ENCODE data around the gene C6orf132.

The C6orf132 gene

GRCh38 chr6:42138190-42138589, 4.2 kb downstream of the C6orf132 start:
- Histone ChIP-seq H3K4me3 (ENCODE audit: low read length) (no peak overlapping the region), H3K36me3 (ENCODE audit: insufficient read depth, low read length) (no peaks in the 10 kb centered on the region), H3K27me3 (ENCODE audit: insufficient read depth, low read length) (peaks cover 28% of the 10 kb centered on the region), H3K9me3 (ENCODE audit: low read length) (no peaks in the 10 kb centered on the region), H3K4me1 (ENCODE audit: insufficient read depth, low read length) (peaks cover 23% of the 10 kb centered on the region), H2AFZ (ENCODE audit: low read depth, low read length) (no peak overlapping the region)

- peaks cover 20% of the 10 kb centered on the region for H3K27me3 ChIP-seq (ENCODE audit: insufficient read depth, low read length)
- peak overlapping the region; percentile 35 for H3K4me3 ChIP-seq (ENCODE audit: low read length)
- H2AFZ ChIP-seq (ENCODE audit: low read depth, low read length): peak overlapping the region; percentile 88
- no peaks in the 10 kb centered on the region for H3K9me3 ChIP-seq (ENCODE audit: low read length)
- H3K36me3 ChIP-seq (ENCODE audit: insufficient read depth, low read length): no peaks in the 10 kb centered on the region
- H3K4me1 ChIP-seq (ENCODE audit: insufficient read depth, low read length): peaks cover 23% of the 10 kb centered on the region
Observed at GRCh38 chr6:42137194-42137753, 5.1 kb downstream of the C6orf132 start.

GRCh38 chr6:42136508-42137193, 5.8 kb downstream of the C6orf132 start:
- Histone ChIP-seq H3K27me3 (ENCODE audit: insufficient read depth, low read length) (peaks cover 15% of the 10 kb centered on the region), H3K36me3 (ENCODE audit: insufficient read depth, low read length) (no peaks in the 10 kb centered on the region), H3K4me3 (ENCODE audit: low read length) (peak overlapping the region; percentile 35), H2AFZ (ENCODE audit: low read depth, low read length) (peak overlapping the region; percentile 88), H3K4me1 (ENCODE audit: insufficient read depth, low read length) (peaks cover 20% of the 10 kb centered on the region), H3K9me3 (ENCODE audit: low read length) (no peaks in the 10 kb centered on the region)

GRCh38 chr6:42135722-42136121, 6.7 kb downstream of the C6orf132 start:
- Histone ChIP-seq H3K36me3 (ENCODE audit: insufficient read depth, low read length) (no peaks in the 10 kb centered on the region), H3K9me3 (ENCODE audit: low read length) (no peaks in the 10 kb centered on the region), H3K4me1 (ENCODE audit: insufficient read depth, low read length) (peaks cover 20% of the 10 kb centered on the region)

GRCh38 chr6:42135161-42135560, 7.3 kb downstream of the C6orf132 start:
- Histone ChIP-seq H3K4me3 (ENCODE audit: low read length) (no peak overlapping the region), H3K4me1 (ENCODE audit: insufficient read depth, low read length) (peaks cover 20% of the 10 kb centered on the region), H3K36me3 (ENCODE audit: insufficient read depth, low read length) (no peaks in the 10 kb centered on the region), H3K27me3 (ENCODE audit: insufficient read depth, low read length) (peaks cover 2% of the 10 kb centered on the region), H2AFZ (ENCODE audit: low read depth, low read length) (no peak overlapping the region), H3K9me3 (ENCODE audit: low read length) (no peaks in the 10 kb centered on the region)

More at GRCh38 chr6:42135722-42136121, 6.7 kb downstream of the C6orf132 start:
- Histone ChIP-seq H2AFZ (ENCODE audit: low read depth, low read length) (no peak overlapping the region), H3K4me3 (ENCODE audit: low read length) (no peak overlapping the region), H3K27me3 (ENCODE audit: insufficient read depth, low read length) (peaks cover 6% of the 10 kb centered on the region)

DNA sequence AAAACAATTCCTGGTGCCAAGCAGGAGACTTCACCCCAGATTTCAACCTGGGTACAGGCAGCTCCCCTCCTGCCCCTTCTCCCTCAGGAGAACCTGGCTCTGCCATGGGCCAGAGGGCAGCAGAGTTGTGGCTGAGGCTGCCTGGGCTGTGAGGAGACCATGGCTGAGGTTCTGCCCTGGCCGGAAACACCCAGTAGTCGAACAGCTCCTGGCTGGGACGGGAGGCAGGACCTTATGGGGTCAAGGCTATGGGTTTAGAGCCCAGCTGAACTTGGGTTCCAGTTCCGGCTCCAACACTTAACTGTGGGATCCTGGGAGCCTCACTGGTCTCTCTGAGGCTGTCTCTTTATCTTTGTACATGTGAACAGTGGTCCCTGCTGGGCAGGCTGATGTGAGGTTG, 8.5 kb downstream of the C6orf132 start:
- no peaks in the 10 kb centered on the region for H3K36me3 ChIP-seq (ENCODE audit: insufficient read depth, low read length)
- no peak overlapping the region for H3K4me3 ChIP-seq (ENCODE audit: low read length)
- no peaks in the 10 kb centered on the region for H3K27me3 ChIP-seq (ENCODE audit: insufficient read depth, low read length)
- H3K4me1 ChIP-seq (ENCODE audit: insufficient read depth, low read length): peaks cover 17% of the 10 kb centered on the region
- H3K9me3 ChIP-seq (ENCODE audit: low read length): no peaks in the 10 kb centered on the region
- no peak overlapping the region for H2AFZ ChIP-seq (ENCODE audit: low read depth, low read length)

- Histone ChIP-seq H3K4me1 (ENCODE audit: insufficient read depth, low read length) (peaks cover 3% of the 10 kb centered on the region), H3K9me3 (ENCODE audit: low read length) (no peaks in the 10 kb centered on the region), H3K27me3 (ENCODE audit: insufficient read depth, low read length) (no peaks in the 10 kb centered on the region), H3K4me3 (ENCODE audit: low read length) (no peak overlapping the region), H3K36me3 (ENCODE audit: insufficient read depth, low read length) (no peaks in the 10 kb centered on the region), H2AFZ (ENCODE audit: low read depth, low read length) (no peak overlapping the region)
Observed at GRCh38 chr6:42131531-42131930, 10.9 kb downstream of the C6orf132 start.

GRCh38 chr6:42129360-42129676, 13.1 kb downstream of the C6orf132 start:
- Histone ChIP-seq H2AFZ (ENCODE audit: low read depth, low read length) (no peak overlapping the region), H3K4me1 (ENCODE audit: insufficient read depth, low read length) (no peaks in the 10 kb centered on the region), H3K4me3 (ENCODE audit: low read length) (no peak overlapping the region)

DNA sequence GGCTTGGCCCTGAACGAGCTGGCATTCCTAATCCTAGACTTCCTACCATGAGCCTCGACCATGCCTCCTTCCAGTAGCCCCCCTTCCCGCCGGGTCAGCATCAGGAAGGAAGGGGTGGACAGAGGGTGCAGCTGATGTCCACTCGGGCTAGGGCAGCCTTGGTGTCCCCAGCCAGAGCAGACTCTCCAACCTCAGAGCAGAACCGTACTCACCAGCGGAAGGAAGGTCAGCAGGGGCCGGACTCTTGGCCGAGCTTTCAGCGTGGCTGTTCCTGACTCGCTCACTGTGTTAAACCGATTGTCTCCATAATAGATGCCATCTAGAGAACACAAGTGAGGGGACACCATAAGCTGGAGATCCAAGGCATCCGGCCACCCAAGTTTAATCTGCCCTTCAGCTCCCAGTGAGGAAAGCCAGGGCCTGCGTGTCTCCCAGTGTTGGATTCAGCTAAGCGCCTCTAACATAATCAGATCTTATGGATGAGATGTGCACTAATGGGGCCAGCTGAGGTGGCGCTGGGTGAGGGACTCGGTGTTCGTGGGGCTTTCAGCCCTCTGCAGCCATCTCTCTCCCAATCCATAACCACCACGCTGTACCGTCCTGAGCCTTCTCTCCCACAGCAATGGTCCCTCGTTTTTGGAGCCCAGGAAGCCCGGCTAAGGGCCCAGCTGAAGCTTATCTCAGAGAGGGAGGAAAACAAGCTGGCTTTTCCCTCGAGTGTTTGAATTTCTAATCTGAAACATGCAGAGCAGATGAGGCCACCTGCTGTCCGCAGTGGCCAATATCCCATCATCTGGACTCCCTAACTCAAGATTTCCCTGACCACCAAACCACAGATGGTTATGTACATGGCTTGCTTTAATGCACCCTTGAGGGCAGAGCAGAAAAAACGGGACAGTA, 13.7 kb downstream of the C6orf132 start:
- H3K4me1 ChIP-seq (ENCODE audit: insufficient read depth, low read length): no peaks in the 10 kb centered on the region
- H3K9me3 ChIP-seq (ENCODE audit: low read length): no peaks in the 10 kb centered on the region
- H3K4me3 ChIP-seq (ENCODE audit: low read length): no peak overlapping the region
- no peak overlapping the region for H2AFZ ChIP-seq (ENCODE audit: low read depth, low read length)
- no peaks in the 10 kb centered on the region for H3K36me3 ChIP-seq (ENCODE audit: insufficient read depth, low read length)
- H3K27me3 ChIP-seq (ENCODE audit: insufficient read depth, low read length): peaks cover 4% of the 10 kb centered on the region

More at GRCh38 chr6:42129360-42129676, 13.1 kb downstream of the C6orf132 start:
- peaks cover under 1% of the 10 kb centered on the region for H3K27me3 ChIP-seq (ENCODE audit: insufficient read depth, low read length)
- no peaks in the 10 kb centered on the region for H3K9me3 ChIP-seq (ENCODE audit: low read length)
- H3K36me3 ChIP-seq (ENCODE audit: insufficient read depth, low read length): no peaks in the 10 kb centered on the region

DNA sequence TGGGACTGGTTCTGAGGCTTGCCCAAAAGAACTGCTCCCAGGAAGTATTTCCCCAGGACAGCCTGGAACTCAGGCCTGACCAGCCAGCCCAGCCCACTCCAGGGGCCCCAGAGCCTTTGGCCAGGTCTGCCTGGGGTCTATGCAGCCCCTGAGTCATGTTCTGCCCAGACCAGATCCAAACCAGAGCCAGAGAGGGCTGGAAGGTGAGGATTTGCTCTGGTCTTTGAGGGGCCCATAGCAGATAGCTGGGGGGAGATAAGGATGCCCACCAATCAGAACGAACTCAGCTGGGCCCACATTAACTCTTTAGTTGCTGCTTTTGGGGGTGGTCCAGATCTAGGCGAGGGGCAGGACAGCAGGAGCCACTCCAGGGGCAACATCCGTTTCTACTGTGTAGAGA, 16.8 kb downstream of the C6orf132 start:
- no peak overlapping the region for H3K4me3 ChIP-seq (ENCODE audit: low read length)
- H3K27me3 ChIP-seq (ENCODE audit: insufficient read depth, low read length): peaks cover 4% of the 10 kb centered on the region
- H3K9me3 ChIP-seq (ENCODE audit: low read length): no peaks in the 10 kb centered on the region

DNA sequence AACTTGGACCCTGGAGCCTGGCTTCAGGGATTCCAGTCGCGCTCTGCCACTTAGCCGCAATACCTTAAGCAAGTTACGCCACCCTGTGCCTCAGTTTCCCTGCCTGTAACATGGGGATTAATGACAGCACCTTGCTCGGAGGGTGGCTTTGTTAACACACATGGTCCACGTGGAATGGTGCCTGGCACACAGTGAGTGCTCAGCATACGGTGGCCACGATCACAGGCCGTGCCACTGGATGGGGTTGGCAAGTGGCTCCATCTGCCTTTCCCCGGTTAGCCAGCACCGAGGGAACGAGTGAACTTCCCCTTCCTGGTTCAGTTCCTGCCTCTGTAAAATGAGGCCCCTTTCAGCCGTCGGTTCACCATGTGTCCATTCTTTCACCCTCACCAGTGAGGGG, 17.2 kb downstream of the C6orf132 start:
- Histone ChIP-seq H3K9me3 (ENCODE audit: low read length) (no peaks in the 10 kb centered on the region), H3K4me3 (ENCODE audit: low read length) (no peak overlapping the region), H2AFZ (ENCODE audit: low read depth, low read length) (no peak overlapping the region), H3K27me3 (ENCODE audit: insufficient read depth, low read length) (peaks cover 4% of the 10 kb centered on the region), H3K36me3 (ENCODE audit: insufficient read depth, low read length) (no peaks in the 10 kb centered on the region), H3K4me1 (ENCODE audit: insufficient read depth, low read length) (no peaks in the 10 kb centered on the region)

More for the DNA sequence above, 16.8 kb downstream of the C6orf132 start:
- Histone ChIP-seq H2AFZ (ENCODE audit: low read depth, low read length) (no peak overlapping the region), H3K4me1 (ENCODE audit: insufficient read depth, low read length) (no peaks in the 10 kb centered on the region), H3K36me3 (ENCODE audit: insufficient read depth, low read length) (no peaks in the 10 kb centered on the region)

GRCh38 chr6:42124223-42124836, 18.1 kb downstream of the C6orf132 start:
- Histone ChIP-seq H2AFZ (ENCODE audit: low read depth, low read length) (no peak overlapping the region), H3K9me3 (ENCODE audit: low read length) (no peaks in the 10 kb centered on the region)

More at GRCh38 chr6:42124223-42124836, 18.1 kb downstream of the C6orf132 start:
- H3K36me3 ChIP-seq (ENCODE audit: insufficient read depth, low read length): no peaks in the 10 kb centered on the region
- H3K27me3 ChIP-seq (ENCODE audit: insufficient read depth, low read length): peaks cover 4% of the 10 kb centered on the region
- no peak overlapping the region for H3K4me3 ChIP-seq (ENCODE audit: low read length)
- H3K4me1 ChIP-seq (ENCODE audit: insufficient read depth, low read length): no peaks in the 10 kb centered on the region
